NCI-H2081 (cell line): ENCODE measurements around the gene SCYGR1.
"Not testable (repeated sequence)": the region's sequence is repeated elsewhere in the genome, so short reads cannot be mapped to it uniquely, and the experiment has no call there.

Experiments used
- DNase-seq, 2 experiments: peaks; one replicate each; lab custom pipeline; 2025; lab: John Stamatoyannopoulos, UW

SCYGR1 gene, protein sequence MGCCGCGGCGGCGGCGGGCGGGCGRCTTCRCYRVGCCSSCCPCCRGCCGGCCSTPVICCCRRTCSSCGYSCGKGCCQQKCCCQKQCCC

GRCh38 chr2:227387583-227387982, at the start of gene SCYGR1:
SCYGR1 (minus strand) TSS chr2:227387949; CDS start chr2:227387949, 0 bp downstream.
- DNase-seq: not testable (repeated sequence)

- no peak for DNase-seq
These were observed 48.9 kb upstream of the SCYGR1 start for GRCh38 chr2:227436436-227437174.

- DNase-seq: no peak
These were observed 45.4 kb upstream of the SCYGR1 start for GRCh38 chr2:227433171-227433570.

- DNase-seq: no peak
These were observed 42.9 kb upstream of the SCYGR1 start for GRCh38 chr2:227430639-227431038.

DNA sequence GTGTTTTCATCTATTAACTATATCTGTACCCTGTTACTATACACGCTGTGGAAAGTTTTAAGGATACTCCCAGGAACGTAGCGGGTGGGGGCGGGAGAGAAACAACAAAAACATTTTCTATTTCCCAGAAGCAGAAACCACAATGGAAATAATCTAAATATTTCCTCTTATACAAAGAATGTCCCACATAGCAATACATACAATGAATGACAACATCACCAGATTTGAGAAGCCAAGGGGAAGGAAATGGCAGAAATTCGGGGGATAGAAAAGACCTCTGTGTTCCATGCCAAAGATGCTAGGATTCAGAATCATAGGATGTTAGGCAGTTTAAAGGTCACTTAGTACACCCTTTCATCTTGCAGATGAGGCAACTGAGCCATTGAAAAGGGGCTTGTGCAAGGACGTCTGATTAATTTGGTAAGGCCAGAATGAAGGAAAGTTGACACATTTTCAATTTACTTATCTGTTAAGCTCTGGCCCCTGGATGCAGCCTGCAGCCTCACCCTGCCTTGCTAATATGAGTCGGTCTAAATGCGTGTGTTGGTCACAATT, 41.1 kb upstream of the SCYGR1 start:
- no peak for DNase-seq

DNA sequence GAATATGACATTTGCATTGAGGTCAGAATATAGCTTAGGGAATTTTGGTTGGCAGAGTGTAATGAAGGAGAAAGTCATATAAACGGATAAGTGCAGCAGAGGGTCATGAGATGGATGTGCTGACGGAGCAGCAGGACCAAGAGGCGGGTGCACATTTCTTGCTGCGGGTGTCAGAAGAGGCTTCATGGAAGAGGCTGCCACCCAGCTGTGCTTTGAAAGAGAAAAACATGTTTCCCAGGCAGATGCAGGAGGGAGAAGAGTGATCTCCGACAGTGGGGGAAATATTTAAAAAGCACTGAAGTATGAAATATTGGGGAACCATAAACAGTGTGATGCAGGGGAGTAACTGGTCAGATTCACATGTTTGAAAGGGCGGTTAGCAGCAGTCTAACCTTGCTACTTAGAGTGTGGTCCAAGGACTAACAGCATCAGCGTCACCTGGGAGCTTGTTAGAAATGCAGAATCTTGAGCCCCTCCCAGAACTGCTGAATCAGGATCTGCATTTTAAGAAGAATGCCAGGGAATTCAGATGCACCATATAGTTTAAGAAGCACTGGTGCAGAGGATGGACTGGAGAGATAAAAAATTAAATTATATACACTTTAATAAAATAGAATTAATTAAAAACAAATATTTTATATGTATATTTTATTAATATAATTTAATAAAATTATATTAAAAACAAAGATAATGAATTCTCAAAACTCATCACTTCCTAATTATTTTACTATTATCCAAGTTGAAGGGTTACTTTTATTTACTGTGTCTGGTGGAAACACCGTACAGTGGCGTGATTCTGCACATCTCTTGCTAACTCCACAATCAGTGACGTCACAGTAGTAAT, 36.1 kb upstream of the SCYGR1 start:
- no peak for DNase-seq

DNA sequence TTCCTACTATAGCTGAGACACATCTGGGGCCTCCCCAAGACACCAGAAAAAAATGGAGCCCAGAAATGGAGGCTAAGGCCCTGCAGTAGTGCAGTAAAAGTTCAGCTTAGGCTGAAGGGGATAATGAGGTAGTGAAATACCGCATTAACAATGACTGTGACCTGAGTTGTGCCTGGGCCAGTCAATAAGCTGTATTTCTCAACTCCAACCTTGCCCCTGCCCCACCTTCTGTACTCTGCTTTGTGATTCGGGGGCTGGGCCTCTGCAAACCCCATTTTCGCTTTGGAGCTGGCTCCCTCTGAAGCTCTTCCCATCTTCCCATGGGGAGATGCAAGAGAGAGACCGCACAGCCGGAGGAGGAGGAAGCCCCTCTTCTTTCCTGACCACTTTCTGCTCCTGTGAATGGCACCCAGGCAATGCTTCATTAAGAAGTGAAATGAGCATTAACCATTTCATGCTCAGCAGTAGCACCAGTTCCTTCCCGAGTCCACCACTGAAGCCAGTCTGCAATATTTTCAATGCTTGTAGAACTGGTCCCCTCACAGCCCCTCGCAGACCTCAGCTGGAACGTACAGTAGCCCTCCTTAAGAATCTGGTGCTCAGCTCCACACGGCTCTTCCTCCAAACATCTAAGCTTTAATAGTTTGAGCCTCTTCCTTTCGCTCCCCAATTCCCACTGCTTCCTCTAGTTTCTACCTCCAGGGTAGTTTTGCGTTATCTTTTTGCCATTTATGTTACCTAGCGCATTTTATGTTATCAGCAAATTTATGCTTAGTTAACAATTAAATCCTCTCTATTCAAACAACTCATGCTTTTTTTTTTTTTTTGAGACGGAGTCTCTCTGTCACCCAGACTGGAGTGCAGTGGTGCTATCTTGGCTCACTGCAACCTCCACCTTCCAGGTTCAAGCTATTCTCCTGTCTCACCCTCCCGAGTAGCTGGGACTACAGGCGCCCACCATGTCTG, 32.6 kb upstream of the SCYGR1 start:
- DNase-seq: no peak

DNA sequence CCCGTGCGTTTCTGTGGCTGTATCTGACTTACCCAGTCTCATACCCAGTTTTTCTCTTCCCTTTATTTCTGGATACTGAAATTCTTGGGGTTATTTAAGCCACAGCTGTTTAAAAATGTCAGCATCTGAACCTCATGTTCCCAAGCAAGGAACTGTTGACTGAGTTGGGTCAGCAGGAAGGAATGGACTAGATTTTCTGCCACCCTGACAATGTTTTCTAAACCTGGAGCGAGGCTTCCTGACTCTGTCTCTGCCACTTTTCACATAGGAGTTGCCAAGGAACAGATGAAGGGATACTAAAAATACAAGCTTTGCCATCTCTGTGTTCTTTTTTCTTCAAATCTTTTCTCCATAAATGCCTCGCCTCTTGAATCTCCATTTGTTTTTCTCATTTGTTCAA, 29.0 kb upstream of the SCYGR1 start:
- DNase-seq: no peak

DNA sequence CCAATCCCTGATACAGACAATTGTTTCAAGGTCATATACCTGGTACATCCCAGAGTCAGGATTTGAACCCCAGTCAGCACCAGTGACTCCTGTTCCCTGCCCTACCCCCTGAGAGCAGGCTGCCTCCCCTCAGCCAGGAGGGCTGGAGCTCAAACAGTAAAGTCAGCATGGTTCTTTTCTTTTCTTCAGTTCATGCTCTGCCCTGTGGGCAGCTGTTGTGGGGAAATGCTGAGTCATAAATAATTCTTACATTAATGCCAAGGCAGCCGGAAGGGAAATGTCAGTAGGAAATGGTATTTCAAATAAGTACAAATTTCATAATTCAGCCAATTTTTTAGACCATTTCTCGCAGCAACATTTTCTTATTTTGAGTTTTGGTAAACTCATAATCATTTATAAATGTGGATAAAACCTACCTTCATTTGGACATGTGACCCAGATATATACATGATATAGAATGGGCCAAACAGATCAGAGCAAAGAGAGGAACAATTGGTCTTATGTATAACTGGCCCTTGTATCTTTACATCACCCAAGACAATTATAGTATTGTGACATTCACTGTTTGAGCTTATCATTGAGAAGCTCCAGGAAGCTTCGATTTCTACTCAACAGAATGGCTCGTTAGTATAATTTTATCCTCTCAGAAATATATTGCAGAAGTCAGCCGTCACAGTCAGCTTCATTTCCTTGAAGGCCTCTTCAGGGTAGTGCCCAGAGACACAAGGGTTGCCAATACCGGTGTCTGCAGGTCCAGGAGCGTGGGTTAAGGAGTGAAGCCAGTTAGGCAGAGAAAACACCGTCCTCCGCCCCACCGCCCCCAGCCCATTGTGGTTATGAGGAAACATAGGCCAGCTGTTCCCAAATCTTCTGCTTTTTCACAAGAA, 28.0 kb upstream of the SCYGR1 start:
- DNase-seq: peak in 1 of 2 experiments; percentile 33

DNA sequence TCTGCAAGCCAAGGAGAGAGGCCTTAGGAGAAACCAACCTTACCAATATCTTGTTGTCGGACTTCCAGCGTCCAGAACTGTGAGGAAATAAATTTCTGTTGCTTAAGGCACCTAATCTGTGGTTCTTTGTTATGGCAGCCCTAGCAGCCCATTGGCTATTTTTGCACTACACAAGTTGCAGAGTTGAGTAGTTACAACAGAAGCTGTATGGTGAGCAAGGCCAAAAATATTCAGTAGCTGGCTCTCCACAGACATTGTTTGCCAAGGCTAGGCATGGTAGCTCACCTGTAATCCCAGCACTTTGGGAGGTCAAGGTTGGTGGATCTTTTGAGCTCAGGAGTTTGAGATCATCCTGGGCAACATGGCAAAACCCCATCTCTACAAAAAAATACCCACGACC, 27.1 kb upstream of the SCYGR1 start:
- no peak for DNase-seq

GRCh38 chr2:227413371-227413770, 25.6 kb upstream of the SCYGR1 start:
- DNase-seq: no peak

DNA sequence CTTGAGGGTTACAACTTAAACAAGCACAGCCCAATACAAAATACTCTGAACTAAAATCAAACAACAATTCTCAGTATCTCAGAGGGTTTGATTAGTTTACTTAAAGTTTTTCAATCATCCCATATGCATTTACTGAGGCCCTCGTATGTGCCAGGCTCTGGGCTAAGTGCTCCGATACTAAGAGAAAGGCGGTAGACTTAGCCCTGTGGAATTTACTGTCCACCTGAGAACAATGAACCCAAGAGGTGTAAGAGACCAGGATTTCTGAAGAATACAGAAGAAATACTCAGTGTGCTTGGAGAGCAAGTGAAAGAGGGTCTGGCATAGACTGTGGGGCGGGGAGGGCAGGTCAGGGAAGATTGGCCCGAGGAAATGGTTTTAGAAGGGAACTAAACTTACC, 25.1 kb upstream of the SCYGR1 start:
- no peak for DNase-seq

- no peak for DNase-seq
These were observed 24.2 kb upstream of the SCYGR1 start for GRCh38 chr2:227411990-227412350.

DNA sequence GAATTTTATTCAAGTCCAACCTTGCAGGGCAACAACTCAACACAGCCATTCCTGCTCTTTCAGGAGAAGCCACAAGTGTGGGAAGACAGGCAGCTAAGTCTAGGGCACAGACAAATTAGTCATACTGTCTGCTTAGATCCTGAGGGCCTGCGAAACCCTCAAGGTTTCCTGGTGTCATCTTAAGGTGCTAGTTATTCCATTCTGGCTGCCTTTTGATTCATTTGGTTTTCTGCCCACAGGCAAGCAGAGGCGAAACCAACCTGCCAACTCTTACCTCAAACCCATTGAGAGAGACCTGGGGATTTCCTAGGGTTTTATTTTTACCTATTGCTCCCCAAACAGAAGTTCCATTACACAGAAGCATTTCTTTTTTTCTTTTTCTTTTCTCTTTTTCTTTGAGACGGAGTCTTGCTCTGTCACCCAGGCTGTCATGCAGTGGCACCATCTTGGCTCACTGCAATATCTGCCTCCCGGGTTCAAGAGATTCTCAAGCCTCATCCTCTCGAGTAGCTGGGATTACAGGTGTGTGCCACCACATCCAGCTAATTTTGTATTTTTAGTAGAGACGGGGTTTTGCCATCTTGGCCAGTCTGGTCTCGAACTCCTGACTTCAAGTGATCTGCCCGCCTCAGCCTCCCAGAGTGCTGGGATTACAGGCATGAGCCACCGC, 23.7 kb upstream of the SCYGR1 start:
- DNase-seq: no peak

DNA sequence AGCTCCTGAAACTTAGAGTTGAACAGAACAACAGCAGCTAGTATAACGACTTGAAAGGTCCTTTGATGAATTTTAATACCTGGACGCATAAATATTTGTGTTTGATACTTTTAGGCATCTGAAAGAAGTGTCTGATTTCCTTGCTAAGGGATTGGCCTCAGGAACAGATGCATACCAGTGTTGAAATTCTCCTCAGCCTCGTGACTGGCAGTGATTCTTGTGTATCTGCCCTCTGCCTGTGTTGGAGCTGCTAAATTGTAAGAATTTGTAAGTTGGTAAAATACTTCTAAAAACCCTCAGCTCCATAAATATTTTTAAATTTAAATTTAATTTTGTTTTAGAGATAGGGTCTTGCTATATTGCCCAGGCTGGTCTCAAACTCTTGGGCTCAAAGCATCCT, 22.4 kb upstream of the SCYGR1 start:
- no peak for DNase-seq

DNA sequence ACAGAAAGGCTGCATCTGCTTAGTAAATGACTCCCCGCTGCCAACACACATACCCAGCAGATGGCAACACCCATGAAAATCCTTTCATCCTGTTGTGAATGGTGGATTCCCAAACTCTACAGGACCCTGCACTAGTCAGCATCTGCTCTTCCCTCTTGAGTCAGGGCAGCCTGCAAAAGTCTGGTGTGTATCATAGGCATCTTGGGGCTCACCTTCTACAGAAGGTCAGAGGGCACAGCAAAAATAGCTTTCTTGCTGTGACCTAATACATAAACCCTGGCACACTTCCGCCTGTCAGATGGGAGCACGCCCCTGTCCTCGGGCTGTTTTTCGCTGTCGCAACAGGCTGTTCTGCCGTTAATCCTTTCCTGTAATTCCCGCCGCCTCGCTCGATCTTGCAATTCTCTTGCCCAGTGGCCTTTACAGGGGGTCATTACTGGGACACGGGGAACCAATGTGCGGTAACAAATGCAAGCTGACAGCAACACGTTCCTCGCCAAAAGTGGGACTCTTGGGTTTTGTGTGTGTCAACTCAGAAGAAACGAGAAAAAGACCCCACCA, 19.9 kb upstream of the SCYGR1 start:
- DNase-seq: no peak

- peak; percentile 84 to 93 for DNase-seq
These were observed 18.7 kb upstream of the SCYGR1 start for GRCh38 chr2:227406177-227407031.

- no peak for DNase-seq
These were observed 17.0 kb upstream of the SCYGR1 start for GRCh38 chr2:227404585-227405271.
